HepG2 (cell line): Measurements from ENCODE around the gene FBXO24. TPM values are rescaled to one million over a fixed set of nuclear protein-coding genes. Genes with fewer than 3 reads are reported as not detected.
A peak's percentile ranks its signal among the peaks of the same experiment; 100 is the strongest.

ENCODE experiments used
- BCL3 ChIP-seq: sonication (generic); formaldehyde crosslinking; IDR thresholded peaks from 2 replicates; pipeline ENCODE4 v1.5.1; 2020; ENCODE audit warnings: mild to moderate bottlenecking, missing genetic modification reagents, moderate library complexity
- EHMT2 ChIP-seq: fragments of 200-600 bp; sonication (generic); IDR thresholded peaks from 2 replicates; pipeline ENCODE4 v1.7.0; 2017; ENCODE audit warnings: antibody characterized with exemption, low read depth, low read length, borderline replicate concordance
- ETS1 ChIP-seq: sonication (generic); formaldehyde crosslinking; IDR thresholded peaks from 2 replicates; pipeline ENCODE4 v1.4.0; 2020; ENCODE audit warnings: missing genetic modification reagents
- GATAD2A ChIP-seq: IDR thresholded peaks from 2 replicates; pipeline ENCODE4 v1.6.1; 2016
- HDAC6 ChIP-seq: fragments of 200-600 bp; sonication (generic); IDR thresholded peaks from 2 replicates; pipeline ENCODE4 v1.7.0; 2017; ENCODE audit warnings: mild to moderate bottlenecking, antibody characterized with exemption, low read length, low read depth
- MYC ChIP-seq: sonication (generic); formaldehyde crosslinking; IDR thresholded peaks from 2 replicates; pipeline ENCODE4 v1.9.0; 2021; ENCODE audit warnings: missing genetic modification reagents, borderline replicate concordance
- NCOA2 ChIP-seq: sonication (generic); formaldehyde crosslinking; IDR thresholded peaks from 2 replicates; pipeline ENCODE4 v1.8.0; 2022; ENCODE audit warnings: inconsistent platforms
- PRDM4 ChIP-seq: sonication (generic); formaldehyde crosslinking; IDR thresholded peaks from 2 replicates; pipeline ENCODE4 v1.9.0; 2021; ENCODE audit warnings: missing genetic modification reagents, borderline replicate concordance
- RAD51 ChIP-seq: fragments of 450-650 bp; IDR thresholded peaks from 2 replicates; pipeline ENCODE4 v1.6.1; 2016; ENCODE audit warnings: borderline replicate concordance
- SPEN ChIP-seq: sonication (generic); formaldehyde crosslinking; IDR thresholded peaks from 2 replicates; pipeline ENCODE4 v1.5.1; 2020; ENCODE audit warnings: low read depth, mild to moderate bottlenecking, missing genetic modification reagents
- TEAD2 ChIP-seq: sonication (generic); formaldehyde crosslinking; IDR thresholded peaks from 2 replicates; pipeline ENCODE4 v1.9.0; 2021; ENCODE audit warnings: missing genetic modification reagents
- U2AF1 ChIP-seq: fragments of 200-400 bp; formaldehyde crosslinking; optimal IDR thresholded peaks from 2 replicates; pipeline ENCODE3; 2017; ENCODE audit warnings: mild to moderate bottlenecking, low read depth, low read length
- ZNF280B ChIP-seq: sonication (generic); formaldehyde crosslinking; IDR thresholded peaks from 2 replicates; pipeline ENCODE4 v1.5.0; 2020; ENCODE audit warnings: missing genetic modification reagents, mild to moderate bottlenecking, borderline replicate concordance
- ZNF331 ChIP-seq: sonication (generic); formaldehyde crosslinking; IDR thresholded peaks from 2 replicates; pipeline ENCODE4 v1.4.0; 2020; ENCODE audit warnings: missing genetic modification reagents
- ZNF468 ChIP-seq: sonication (generic); formaldehyde crosslinking; IDR thresholded peaks from 2 replicates; pipeline ENCODE4 v1.8.0; 2022; ENCODE audit warnings: mild to moderate bottlenecking, moderate library complexity, missing genetic modification reagents
- ZNF550 ChIP-seq: sonication (generic); formaldehyde crosslinking; IDR thresholded peaks from 2 replicates; pipeline ENCODE4 v1.4.0; 2020; ENCODE audit warnings: mild to moderate bottlenecking, missing genetic modification reagents, borderline replicate concordance
- ZSCAN30 ChIP-seq: sonication (generic); formaldehyde crosslinking; IDR thresholded peaks from 2 replicates; pipeline ENCODE4 v1.5.0; 2020; ENCODE audit warnings: mild to moderate bottlenecking, missing genetic modification reagents
- polyA plus RNA-seq, 8 experiments: library from polyadenylated mRNA; depleted of rRNA in 3 of 8; stranded (reverse) in 7 of 8; unstranded in 1 of 8; fragments of >200 nt; fragmentation: Illumina TruSeq in 4 of 8; extraction: Trizol in 4 of 8; gene quantifications; 2 replicates each; pipeline versions ENCODE4 v1.2.1 to v1.2.3, GENCODE V29; 2011 to 2016; ENCODE audit warnings: low read depth in 4 of 8, missing spikeins in 1 of 8, mixed read lengths in 1 of 8; ENCODE audit not compliant: insufficient read depth in 1 of 8
- total RNA-seq, 5 experiments: library from RNA; depleted of rRNA; stranded (reverse); fragments of >200 nt; fragmentation: Illumina TruSeq; extraction: Trizol; gene quantifications; 2 replicates each; pipeline ENCODE4 v1.2.3, GENCODE V29; 2016; ENCODE audit warnings: low read depth in 1 of 5
- TF ChIP-seq, protein P1 (sequence below): sonication (generic); formaldehyde crosslinking; IDR thresholded peaks from 2 replicates; pipeline ENCODE4 v1.4.0; 2020; ENCODE audit warnings: missing genetic modification reagents, borderline replicate concordance

FBXO24 gene
- total and polyA plus RNA-seq, 2 of the 13 experiments (the other 11 are each of a cell fraction or from before 2014, with no cell fraction given), result 0.20 to 0.55 TPM

GRCh38 chr7:100611983-100612729 is 26.0 kb downstream of the FBXO24 start, which contains the start of gene MOSPD3 (continued):
- TF ChIP-seq ZNF468 (CRISPR knock-in tag), result no peak
- TF ChIP-seq SPEN (CRISPR knock-in tag), result no peak
- TF ChIP-seq GATAD2A (CRISPR knock-in tag), result no peak
- no peak for TF ChIP-seq ZNF331 (CRISPR knock-in tag)
- no peak for TF ChIP-seq ZNF280B (CRISPR knock-in tag)
- TF ChIP-seq TEAD2, result no peak
- TF ChIP-seq EHMT2, result no peak
- TF ChIP-seq, protein P1, sequence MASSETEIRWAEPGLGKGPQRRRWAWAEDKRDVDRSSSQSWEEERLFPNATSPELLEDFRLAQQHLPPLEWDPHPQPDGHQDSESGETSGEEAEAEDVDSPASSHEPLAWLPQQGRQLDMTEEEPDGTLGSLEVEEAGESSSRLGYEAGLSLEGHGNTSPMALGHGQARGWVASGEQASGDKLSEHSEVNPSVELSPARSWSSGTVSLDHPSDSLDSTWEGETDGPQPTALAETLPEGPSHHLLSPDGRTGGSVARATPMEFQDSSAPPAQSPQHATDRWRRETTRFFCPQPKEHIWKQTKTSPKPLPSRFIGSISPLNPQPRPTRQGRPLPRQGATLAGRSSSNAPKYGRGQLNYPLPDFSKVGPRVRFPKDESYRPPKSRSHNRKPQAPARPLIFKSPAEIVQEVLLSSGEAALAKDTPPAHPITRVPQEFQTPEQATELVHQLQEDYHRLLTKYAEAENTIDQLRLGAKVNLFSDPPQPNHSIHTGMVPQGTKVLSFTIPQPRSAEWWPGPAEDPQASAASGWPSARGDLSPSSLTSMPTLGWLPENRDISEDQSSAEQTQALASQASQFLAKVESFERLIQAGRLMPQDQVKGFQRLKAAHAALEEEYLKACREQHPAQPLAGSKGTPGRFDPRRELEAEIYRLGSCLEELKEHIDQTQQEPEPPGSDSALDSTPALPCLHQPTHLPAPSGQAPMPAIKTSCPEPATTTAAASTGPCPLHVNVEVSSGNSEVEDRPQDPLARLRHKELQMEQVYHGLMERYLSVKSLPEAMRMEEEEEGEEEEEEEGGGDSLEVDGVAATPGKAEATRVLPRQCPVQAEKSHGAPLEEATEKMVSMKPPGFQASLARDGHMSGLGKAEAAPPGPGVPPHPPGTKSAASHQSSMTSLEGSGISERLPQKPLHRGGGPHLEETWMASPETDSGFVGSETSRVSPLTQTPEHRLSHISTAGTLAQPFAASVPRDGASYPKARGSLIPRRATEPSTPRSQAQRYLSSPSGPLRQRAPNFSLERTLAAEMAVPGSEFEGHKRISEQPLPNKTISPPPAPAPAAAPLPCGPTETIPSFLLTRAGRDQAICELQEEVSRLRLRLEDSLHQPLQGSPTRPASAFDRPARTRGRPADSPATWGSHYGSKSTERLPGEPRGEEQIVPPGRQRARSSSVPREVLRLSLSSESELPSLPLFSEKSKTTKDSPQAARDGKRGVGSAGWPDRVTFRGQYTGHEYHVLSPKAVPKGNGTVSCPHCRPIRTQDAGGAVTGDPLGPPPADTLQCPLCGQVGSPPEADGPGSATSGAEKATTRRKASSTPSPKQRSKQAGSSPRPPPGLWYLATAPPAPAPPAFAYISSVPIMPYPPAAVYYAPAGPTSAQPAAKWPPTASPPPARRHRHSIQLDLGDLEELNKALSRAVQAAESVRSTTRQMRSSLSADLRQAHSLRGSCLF, result no peak
- peak; percentile 40 for TF ChIP-seq U2AF1
- TF ChIP-seq RAD51, result no peak
- TF ChIP-seq MYC (CRISPR knock-in tag), result no peak; the same call in 1 of the 2 replicates
- no peak; the same call in 1 of the 2 replicates for TF ChIP-seq BCL3
- no peak for TF ChIP-seq ZSCAN30 (CRISPR knock-in tag)
- TF ChIP-seq HDAC6, result no peak
- TF ChIP-seq NCOA2 (CRISPR knock-in tag), result no peak
- TF ChIP-seq PRDM4 (CRISPR knock-in tag), result no peak
- no peak for TF ChIP-seq ETS1 (CRISPR knock-in tag)
- no peak for TF ChIP-seq ZNF550 (CRISPR knock-in tag)
